Mammary epithelial cell (primary cell): ENCODE results near the gene NPFF.

Experiments
- EZH2 ChIP-seq: IDR thresholded peaks from 2 replicates; pipeline ENCODE4 v1.6.1; 2012; ENCODE audit warnings: low read length, inconsistent platforms, borderline replicate concordance
- TF ChIP-seq, protein P1 (sequence below), 2 donors: IDR thresholded peaks in 1 of 2; conservative IDR thresholded peaks in 1 of 2; 2 replicates each; pipeline ENCODE4 v1.5.1; 2011 to 2012; ENCODE audit warnings: inconsistent platforms in 2 of 2, low read length in 2 of 2, mild to moderate bottlenecking in 2 of 2, control low read depth in 1 of 2, low read depth in 1 of 2; ENCODE audit not compliant: insufficient read depth in 1 of 2; ENCODE audit errors: extremely low read depth in 1 of 2

DNA sequence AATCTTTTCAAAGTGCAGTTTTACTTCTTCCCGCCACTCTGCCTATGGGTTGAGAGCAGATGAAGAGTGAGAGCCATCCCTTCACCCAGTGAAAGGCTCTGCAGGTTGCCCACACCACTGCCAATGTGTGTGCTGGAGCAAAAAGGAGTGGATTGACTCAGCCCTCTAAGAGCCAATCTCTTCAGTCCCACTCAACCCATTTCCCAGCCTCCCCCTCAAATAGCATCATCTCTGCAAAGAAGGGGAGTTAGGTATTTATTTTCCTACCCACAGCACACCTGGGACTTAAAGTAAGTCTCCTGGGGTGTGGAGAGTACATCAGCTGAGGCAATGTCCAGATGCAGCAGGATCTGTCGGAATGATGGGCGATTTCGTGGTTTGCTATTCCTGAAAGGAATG, 23.3 kb downstream of the NPFF start:
- TF ChIP-seq, protein P1, sequence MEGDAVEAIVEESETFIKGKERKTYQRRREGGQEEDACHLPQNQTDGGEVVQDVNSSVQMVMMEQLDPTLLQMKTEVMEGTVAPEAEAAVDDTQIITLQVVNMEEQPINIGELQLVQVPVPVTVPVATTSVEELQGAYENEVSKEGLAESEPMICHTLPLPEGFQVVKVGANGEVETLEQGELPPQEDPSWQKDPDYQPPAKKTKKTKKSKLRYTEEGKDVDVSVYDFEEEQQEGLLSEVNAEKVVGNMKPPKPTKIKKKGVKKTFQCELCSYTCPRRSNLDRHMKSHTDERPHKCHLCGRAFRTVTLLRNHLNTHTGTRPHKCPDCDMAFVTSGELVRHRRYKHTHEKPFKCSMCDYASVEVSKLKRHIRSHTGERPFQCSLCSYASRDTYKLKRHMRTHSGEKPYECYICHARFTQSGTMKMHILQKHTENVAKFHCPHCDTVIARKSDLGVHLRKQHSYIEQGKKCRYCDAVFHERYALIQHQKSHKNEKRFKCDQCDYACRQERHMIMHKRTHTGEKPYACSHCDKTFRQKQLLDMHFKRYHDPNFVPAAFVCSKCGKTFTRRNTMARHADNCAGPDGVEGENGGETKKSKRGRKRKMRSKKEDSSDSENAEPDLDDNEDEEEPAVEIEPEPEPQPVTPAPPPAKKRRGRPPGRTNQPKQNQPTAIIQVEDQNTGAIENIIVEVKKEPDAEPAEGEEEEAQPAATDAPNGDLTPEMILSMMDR (conservative IDR thresholded peaks at IDR 0.05 in 1 of 2, IDR thresholded peaks at IDR 0.05 in 1 of 2; ENCODE audit: extremely low read depth in 1 of 2, insufficient read depth in 1 of 2, low read depth in 1 of 2, low read length in 2 of 2), result no peak
- no peak for TF ChIP-seq EZH2
